Stimulated activated naive CD8-positive, alpha-beta T cell treated with anti-CD3 and anti-CD28 coated beads, Interleukin-15, Interleukin-2, amounts not matched to agents 100 ng/mL and 50 ng/mL, for 24 hours (primary cell): ENCODE measurements around the gene TCERG1L.
"Not testable (repeated sequence)": the region's sequence is repeated elsewhere in the genome, so short reads cannot be mapped to it uniquely, and the experiment has no call there.

Experiments used
- H3K27ac Mint-ChIP-seq: one replicate; pipeline ENCODE4 v1.8.0; 2021; ENCODE audit warnings: mild to moderate bottlenecking, mixed read lengths
- H3K27me3 Mint-ChIP-seq: one replicate; pipeline ENCODE4 v1.8.0; 2021; ENCODE audit warnings: mixed read lengths
- H3K36me3 Mint-ChIP-seq: one replicate; pipeline ENCODE4 v1.8.0; 2021; ENCODE audit warnings: low read depth, mixed read lengths
- H3K4me1 Mint-ChIP-seq: one replicate; pipeline ENCODE4 v1.8.0; 2021; ENCODE audit warnings: low read depth, mixed read lengths
- H3K4me3 Mint-ChIP-seq: one replicate; pipeline ENCODE4 v1.8.0; 2021; ENCODE audit warnings: mild to moderate bottlenecking, mixed read lengths
- H3K9me3 Mint-ChIP-seq: one replicate; pipeline ENCODE4 v1.8.0; 2021; ENCODE audit warnings: mixed read lengths

TCERG1L gene

DNA sequence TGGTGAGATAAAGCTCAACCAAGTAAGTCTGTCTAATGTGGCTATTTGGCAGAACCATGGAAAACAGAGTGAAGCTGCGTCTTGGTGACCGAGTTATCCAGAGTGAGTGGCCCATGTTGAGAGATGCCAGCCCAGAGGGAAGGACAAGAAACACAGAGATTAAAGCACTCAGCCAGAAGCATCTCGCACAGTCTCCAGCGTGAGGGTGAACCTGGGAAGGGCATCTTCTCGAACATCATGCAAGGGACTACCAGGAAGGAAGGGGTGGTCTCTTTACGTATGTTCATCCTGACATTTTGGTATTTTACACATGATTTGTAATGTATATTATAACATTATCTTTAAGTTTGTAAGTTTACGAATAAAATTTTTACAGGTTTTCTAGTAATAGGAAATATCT, 146.4 kb downstream of the TCERG1L start:
- no peaks in the 10 kb centered on the region for H3K27me3 Mint-ChIP-seq
- H3K4me1 Mint-ChIP-seq = no peaks in the 10 kb centered on the region
- H3K36me3 Mint-ChIP-seq = no peaks in the 10 kb centered on the region
- H3K9me3 Mint-ChIP-seq = no peaks in the 10 kb centered on the region
- no peak overlapping the region for H3K27ac Mint-ChIP-seq
- no peak overlapping the region for H3K4me3 Mint-ChIP-seq

DNA sequence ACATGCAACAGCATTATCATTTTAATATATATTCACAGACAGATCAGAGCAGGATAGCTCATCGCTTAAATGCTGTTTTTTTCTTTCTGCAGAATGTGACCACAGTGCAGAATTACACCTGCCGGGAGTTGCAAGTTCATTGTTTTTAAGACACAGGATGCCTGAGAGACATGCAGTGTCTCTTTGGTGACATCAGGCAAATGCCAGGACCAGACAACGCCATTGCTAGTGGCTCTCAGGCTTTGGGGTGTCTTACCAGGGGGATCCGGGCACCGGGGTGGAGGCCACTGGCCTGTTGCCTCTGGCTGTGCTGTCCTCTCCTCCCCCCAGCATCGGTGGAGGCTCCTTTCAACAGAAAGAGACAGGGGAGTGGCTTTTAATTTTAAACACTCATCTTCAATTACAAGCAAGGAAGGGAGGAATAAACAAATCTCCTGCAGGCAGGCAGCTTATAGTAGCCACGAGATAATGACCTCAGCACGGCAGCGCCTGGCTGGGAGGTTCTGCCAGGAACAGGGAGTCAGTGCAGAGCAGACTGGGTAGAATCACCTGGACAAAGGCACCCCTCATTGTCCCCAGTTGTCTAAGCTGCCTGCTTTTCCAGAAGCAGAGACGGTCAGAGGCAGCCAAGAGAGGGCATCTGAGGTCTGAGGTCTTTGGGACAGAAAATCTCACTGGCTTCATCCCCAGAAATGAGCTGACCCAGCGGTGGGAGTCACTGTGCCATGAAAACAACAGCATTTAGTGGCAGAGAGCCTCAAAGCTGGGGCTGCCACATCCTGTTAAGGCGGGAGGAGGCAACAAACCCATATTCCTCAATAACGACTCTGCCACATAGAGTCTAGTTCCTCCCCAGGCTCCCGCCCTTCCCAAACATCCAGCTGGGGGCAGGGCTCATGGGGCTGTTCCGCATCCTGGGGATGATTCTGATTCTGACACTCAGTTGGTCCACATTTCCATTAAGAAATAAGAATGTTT, 148.4 kb downstream of the TCERG1L start:
- Mint-ChIP-seq H3K27ac (no peak overlapping the region), H3K4me3 (no peak overlapping the region), H3K27me3 (no peaks in the 10 kb centered on the region), H3K9me3 (no peaks in the 10 kb centered on the region), H3K4me1 (no peaks in the 10 kb centered on the region), H3K36me3 (no peaks in the 10 kb centered on the region)

DNA sequence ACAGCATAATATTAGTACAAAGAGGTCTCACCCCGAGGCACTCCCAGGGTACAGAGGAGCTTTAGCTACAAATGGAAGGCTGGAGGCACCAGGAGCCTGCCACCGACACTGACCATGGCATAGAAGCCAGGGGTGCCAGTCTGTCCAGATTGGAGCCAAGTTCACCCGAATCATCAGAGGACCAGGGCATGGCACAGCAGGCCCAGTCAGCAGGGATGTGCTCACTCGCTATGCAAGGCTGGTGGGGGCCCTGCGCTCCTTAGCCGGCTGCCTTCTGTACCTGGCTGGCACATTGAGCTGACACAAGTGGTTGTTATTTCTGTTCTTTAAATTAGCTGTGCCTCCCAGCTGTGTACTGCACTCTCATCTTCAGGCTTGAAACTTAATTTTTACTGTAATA, 149.3 kb downstream of the TCERG1L start:
- Mint-ChIP-seq H3K36me3 (no peaks in the 10 kb centered on the region), H3K27me3 (no peaks in the 10 kb centered on the region), H3K9me3 (no peaks in the 10 kb centered on the region), H3K4me1 (no peaks in the 10 kb centered on the region), H3K27ac (no peak overlapping the region), H3K4me3 (no peak overlapping the region)

DNA sequence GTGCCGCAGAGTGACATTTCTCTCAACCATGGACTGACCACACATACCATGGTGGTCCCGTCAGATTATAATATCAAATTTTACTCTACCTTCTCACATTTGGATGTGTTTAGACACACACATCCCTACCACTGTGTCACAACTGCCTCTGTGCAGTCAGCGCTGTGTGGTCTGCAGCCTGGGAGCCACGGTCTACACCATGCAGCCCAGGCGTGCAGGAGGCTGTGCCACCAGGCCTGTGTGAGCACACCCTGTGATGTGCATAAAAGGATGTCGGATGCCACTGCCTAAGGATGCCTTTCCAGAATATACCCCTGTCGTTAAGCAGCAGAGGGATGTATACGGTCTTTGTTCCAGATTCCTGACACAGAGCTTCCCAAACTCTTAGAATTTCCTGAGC, 150.4 kb downstream of the TCERG1L start:
- Mint-ChIP-seq H3K9me3 (no peaks in the 10 kb centered on the region), H3K4me1 (no peaks in the 10 kb centered on the region), H3K27ac (no peak overlapping the region), H3K4me3 (no peak overlapping the region), H3K36me3 (no peaks in the 10 kb centered on the region), H3K27me3 (no peaks in the 10 kb centered on the region)

DNA sequence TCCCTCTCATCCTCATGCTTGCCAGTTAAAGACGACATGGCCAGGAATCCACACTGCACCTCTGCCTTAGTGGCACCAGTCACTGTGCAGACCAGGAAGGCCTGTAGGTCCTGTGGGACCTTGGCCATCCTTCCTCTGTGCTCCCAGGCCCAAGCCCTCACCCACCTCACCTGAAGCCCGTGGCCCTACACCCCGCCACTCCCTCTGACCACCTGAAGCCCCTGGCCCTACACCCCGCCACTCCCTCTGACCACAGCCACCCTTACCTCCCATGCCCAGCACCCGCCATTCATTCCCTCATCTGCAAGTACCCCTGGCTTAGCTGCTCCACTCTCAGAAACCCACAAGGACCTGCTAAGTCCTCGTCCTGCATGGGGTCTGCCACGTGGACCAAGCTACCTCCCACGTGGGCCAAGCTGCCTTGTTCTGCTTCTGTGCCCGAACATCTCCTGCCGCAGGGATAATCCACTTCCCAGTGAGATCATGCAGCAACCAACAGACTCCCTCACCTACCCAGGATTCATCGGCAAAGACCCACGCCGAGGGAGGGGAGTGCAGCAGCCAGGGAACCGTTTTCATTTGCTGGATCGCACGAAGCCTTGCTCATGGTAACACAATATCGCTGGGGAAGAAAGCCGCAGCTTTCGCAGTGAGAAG, 151.2 kb downstream of the TCERG1L start:
- Mint-ChIP-seq H3K27ac (no peak overlapping the region), H3K9me3 (no peaks in the 10 kb centered on the region), H3K27me3 (no peaks in the 10 kb centered on the region), H3K4me3 (no peak overlapping the region), H3K4me1 (no peaks in the 10 kb centered on the region), H3K36me3 (no peaks in the 10 kb centered on the region)

DNA sequence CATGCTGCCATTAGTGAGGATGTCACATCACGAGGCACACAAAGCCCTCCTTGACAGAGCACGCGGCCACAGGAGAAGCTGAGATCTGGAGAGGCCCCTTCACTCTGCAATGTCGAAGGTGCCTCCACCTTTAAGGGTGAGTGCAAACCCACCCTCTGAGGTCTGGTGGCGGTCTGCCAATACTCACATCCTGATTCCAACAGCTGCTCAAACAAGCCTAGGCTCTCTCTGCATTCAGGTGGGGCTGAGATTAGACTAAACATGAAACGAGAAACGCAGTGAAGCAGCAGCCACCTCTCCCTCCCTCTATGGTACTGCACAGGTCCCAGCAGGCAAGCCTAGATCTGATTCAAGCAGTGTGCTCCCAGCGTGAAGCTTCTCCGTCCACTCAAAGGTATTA, 151.8 kb downstream of the TCERG1L start:
- no peaks in the 10 kb centered on the region for H3K36me3 Mint-ChIP-seq
- H3K4me1 Mint-ChIP-seq = no peaks in the 10 kb centered on the region
- H3K27ac Mint-ChIP-seq = no peak overlapping the region
- no peaks in the 10 kb centered on the region for H3K27me3 Mint-ChIP-seq
- no peaks in the 10 kb centered on the region for H3K9me3 Mint-ChIP-seq
- H3K4me3 Mint-ChIP-seq = no peak overlapping the region

DNA sequence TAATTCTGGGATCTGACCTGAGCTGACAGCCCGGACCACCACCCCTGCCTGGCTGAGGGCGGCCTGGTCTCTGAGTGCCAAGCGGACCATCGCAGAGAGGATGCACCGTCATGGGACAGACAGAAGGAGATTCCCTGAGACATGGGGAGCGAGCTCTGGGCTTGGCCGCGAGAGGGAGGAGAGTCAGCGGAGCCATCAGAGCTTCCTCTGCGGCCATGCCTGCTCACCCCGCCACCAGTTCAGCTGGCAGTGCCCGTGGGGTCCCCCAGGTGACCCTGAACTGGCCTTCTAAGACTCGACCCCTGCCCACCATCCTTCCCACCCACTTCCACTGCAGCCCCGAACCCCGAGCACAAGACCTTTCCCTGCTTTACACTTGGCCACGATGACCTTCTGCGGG, 152.8 kb downstream of the TCERG1L start:
- Mint-ChIP-seq H3K9me3 (no peaks in the 10 kb centered on the region), H3K4me3 (no peak overlapping the region), H3K27me3 (no peaks in the 10 kb centered on the region), H3K4me1 (no peaks in the 10 kb centered on the region), H3K27ac (no peak overlapping the region), H3K36me3 (no peaks in the 10 kb centered on the region)

DNA sequence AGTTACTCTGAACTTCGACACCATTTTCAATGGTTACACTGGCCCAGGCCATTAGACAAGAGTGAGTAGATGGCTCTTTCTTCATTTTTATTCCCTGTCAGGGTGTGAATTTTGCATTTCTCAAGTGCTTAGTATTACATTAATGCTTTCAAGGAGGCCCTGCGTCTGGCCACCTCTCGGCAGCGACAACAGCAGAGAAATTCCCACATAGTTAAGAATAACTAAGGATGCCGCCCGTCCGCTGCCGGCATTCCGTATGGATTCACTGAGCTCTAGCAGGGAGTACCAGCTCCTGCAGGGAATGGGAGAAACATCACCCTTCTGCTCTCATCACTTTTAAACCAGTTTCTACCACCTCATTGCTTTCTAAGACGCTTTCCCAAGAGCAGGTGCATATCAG, 153.6 kb downstream of the TCERG1L start:
- Mint-ChIP-seq H3K4me1 (no peaks in the 10 kb centered on the region), H3K9me3 (peaks cover under 1% of the 10 kb centered on the region), H3K36me3 (no peaks in the 10 kb centered on the region), H3K4me3 (no peak overlapping the region), H3K27me3 (no peaks in the 10 kb centered on the region), H3K27ac (no peak overlapping the region)

DNA sequence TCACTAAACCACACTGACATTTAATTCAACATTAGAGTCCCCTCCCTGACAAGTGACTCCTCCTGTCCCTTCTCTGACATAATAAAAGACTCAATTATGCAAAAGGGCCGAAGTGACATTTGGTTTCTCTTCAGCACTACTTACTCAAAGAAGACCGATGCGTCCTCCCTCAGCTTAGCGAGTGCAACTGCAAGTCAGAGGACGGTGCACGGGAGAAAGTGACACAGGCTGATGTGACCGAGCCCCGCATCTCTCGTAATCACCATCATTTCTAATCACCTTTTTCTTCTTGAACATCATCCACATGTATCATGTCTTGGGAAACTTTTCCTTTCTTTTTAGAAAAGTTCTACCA, 155.7 kb downstream of the TCERG1L start:
- no peak overlapping the region for H3K27ac Mint-ChIP-seq
- H3K4me1 Mint-ChIP-seq = no peaks in the 10 kb centered on the region
- peaks cover 10% of the 10 kb centered on the region for H3K9me3 Mint-ChIP-seq
- H3K4me3 Mint-ChIP-seq = no peak overlapping the region
- H3K27me3 Mint-ChIP-seq = no peaks in the 10 kb centered on the region
- H3K36me3 Mint-ChIP-seq = no peaks in the 10 kb centered on the region

DNA sequence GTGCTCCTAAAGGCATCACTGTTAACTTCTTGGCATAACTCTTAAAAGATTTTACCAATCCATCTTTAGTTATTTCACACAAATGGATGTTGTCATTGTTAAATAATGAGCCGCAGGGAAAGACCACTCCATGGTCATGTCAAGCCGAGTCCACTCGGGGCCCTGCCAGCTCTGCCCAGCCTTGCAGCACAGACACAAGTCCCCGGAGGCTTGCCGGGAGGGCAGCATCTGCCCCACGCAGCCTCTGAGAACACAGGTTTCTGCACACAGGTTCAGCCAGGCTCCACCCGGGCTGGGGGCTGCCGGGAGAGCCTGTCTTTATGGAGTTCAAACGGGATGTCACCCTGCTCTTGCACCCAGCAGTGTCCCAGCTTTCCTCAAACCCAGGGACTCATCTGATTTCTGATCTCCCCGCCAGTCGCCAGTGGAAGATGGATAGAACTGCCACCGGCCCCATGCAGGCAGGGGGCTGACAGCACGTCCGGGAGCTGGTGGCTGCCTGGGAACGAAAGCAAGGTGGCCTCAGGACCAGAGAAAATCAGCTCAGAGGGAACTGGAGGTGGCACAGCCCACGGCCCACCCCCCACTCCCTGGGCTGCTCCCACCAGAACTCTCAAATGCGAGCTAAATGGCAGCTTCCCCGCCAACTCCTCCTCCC, 156.2 kb downstream of the TCERG1L start:
- Mint-ChIP-seq H3K4me3 (no peak overlapping the region), H3K4me1 (no peaks in the 10 kb centered on the region), H3K36me3 (no peaks in the 10 kb centered on the region), H3K27me3 (no peaks in the 10 kb centered on the region), H3K9me3 (peaks cover 10% of the 10 kb centered on the region), H3K27ac (no peak overlapping the region)

DNA sequence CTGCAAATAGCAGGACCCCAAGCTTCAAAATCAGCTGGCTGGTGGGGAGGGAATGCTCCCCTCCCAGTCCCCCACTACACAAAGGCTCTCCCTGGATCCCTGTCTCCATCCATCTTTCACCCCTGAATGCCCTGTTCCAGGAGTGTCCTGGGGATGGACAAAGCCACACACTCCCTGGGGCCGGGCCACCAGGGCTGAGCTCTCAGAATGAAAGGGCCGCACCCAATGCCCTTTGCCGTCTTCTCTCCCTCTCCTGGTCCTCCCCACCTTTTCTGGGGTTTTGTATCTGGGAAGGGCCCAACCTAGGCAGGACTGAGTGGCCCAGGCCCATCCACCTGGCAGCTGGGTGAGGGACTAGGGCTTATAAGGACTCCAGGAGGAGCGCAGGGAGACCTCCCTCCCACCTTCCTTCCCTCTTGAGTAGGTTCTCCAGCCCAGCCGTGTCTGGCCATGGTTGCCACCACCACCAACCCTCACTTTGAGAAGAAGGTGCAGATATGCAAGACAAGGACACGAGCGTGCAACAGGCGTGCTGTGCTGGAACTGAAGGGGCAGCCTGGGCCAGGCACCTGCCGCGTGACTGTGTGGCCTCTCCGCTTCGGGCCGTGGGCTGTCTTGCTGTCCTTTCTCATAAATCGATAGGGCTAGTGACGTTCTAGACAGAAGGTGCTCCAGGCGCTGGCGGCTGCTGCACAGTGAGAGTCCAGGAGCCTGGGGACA, 157.1 kb downstream of the TCERG1L start:
- H3K36me3 Mint-ChIP-seq = no peaks in the 10 kb centered on the region
- no peaks in the 10 kb centered on the region for H3K4me1 Mint-ChIP-seq
- H3K9me3 Mint-ChIP-seq = peaks cover 10% of the 10 kb centered on the region
- no peak overlapping the region for H3K4me3 Mint-ChIP-seq
- H3K27me3 Mint-ChIP-seq = no peaks in the 10 kb centered on the region
- no peak overlapping the region for H3K27ac Mint-ChIP-seq

DNA sequence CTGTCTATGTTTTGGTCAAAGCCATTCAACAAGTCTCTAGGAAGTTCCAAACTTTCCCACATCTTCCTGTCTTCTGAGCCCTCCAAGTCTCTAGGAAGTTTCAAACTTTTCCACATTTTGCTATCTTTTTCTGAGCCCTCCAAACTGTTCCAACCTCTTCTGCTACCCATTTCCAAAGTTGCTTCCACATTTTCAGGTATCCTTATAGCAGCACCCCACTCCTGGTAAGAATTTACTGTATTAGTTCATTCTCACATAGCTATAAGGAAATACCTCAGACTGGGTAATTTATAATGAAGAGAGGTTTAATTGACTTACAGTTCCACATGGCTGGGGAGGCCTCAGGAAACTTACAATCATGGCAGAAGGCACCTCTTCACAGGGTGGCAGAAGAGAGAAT, 159.1 kb downstream of the TCERG1L start:
- not testable (repeated sequence) for H3K27ac Mint-ChIP-seq, H3K4me1 Mint-ChIP-seq, H3K27me3 Mint-ChIP-seq, H3K4me3 Mint-ChIP-seq, H3K36me3 Mint-ChIP-seq
- peaks cover 10% of the 10 kb centered on the region for H3K9me3 Mint-ChIP-seq

DNA sequence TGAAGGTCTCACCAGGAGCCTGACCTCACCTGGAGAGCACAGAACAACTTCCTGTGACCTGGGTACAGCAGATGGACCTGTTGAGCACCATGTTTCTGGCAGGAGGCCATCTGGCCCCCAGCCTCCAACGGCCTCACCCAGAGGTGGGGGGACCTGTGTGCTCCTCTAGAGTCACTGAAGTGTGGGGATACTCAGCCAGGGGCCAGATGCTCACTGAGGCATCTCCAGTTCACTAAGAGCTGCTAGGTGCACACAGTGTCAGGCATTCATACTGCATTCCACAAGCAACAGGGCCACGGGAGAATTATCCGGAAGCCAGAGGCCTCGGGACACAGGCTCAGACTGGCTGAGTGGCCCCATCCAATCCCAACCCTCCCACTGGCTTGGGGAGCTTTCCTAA, 161.4 kb downstream of the TCERG1L start:
- H3K4me3 Mint-ChIP-seq = no peak overlapping the region
- H3K9me3 Mint-ChIP-seq = peaks cover 10% of the 10 kb centered on the region
- no peak overlapping the region for H3K27ac Mint-ChIP-seq
- H3K4me1 Mint-ChIP-seq = no peaks in the 10 kb centered on the region
- H3K36me3 Mint-ChIP-seq = no peaks in the 10 kb centered on the region
- no peaks in the 10 kb centered on the region for H3K27me3 Mint-ChIP-seq

DNA sequence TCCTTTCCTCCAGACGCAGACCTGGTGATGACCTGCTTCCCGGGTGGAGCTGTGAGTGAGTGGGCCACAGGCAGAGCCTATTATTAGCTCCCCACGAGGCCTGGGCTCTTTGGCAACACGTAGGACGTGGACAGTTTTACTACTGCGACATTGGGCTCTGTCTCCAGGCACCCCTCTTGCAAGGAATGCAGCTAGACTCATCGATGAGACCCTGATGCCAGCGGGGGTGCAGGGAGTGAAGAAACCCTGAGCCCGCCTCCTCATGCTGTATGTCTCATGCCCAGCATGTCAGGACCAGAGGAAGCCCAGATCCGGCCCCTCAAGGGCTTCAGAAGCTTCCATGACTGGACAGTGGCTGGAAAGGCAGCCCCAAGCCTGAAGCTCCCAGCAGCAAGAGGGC, 161.9 kb downstream of the TCERG1L start:
- no peaks in the 10 kb centered on the region for H3K4me1 Mint-ChIP-seq
- no peak overlapping the region for H3K27ac Mint-ChIP-seq
- H3K9me3 Mint-ChIP-seq = peaks cover 10% of the 10 kb centered on the region
- H3K27me3 Mint-ChIP-seq = no peaks in the 10 kb centered on the region
- H3K36me3 Mint-ChIP-seq = no peaks in the 10 kb centered on the region
- H3K4me3 Mint-ChIP-seq = no peak overlapping the region

DNA sequence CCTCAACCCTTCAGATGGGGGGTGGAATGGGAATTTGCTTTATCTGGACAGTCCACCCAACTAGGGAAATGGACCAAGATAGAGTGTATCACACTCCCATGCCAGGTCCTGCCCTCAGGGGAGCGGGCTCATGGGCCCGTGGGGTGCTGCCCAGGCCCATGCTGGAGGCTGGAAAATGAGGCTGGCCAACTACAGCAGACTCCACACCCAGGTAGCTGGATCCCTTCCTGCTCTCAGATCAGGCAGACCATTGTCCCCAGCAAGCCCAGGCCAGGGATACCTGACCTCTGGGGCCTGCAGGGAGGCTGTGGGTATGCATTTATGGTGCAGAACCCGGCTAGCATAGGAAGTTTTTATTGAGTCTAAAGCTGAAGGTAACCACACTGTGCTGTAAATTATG, 162.4 kb downstream of the TCERG1L start:
- Mint-ChIP-seq H3K4me1 (no peaks in the 10 kb centered on the region), H3K9me3 (peaks cover 10% of the 10 kb centered on the region), H3K27me3 (no peaks in the 10 kb centered on the region), H3K27ac (no peak overlapping the region), H3K4me3 (no peak overlapping the region), H3K36me3 (no peaks in the 10 kb centered on the region)
